Bronchial epithelial cell (primary cell): ENCODE measurements around the gene TRABD2B. TPM values are rescaled to one million over a fixed set of nuclear protein-coding genes. Genes with fewer than 3 reads are reported as not detected.

Experiments used
- DNase-seq: peaks from one replicate; pipeline ENCODE4 v3.0.0-alpha.2; 2010; ENCODE audit warnings: low read depth
- FAIRE-seq: peaks from 2 replicates; lab custom pipeline; 2011; peaks lifted over from hg19 to GRCh38; lab: Jason Lieb, UNC
- H3K27me3 ChIP-seq: 2 replicates; pipeline ENCODE4 v1.5.1; 2011; ENCODE audit warnings: low read length; ENCODE audit not compliant: control insufficient read depth, insufficient read depth
- H3K36me3 ChIP-seq: 2 replicates; pipeline ENCODE4 v1.5.1; 2011; ENCODE audit warnings: low read length; ENCODE audit not compliant: control insufficient read depth, insufficient read depth
- H3K4me3 ChIP-seq: 2 replicates; pipeline ENCODE4 v1.5.1; 2011; ENCODE audit warnings: mild to moderate bottlenecking, low read depth, low read length, control low read depth
- CTCF ChIP-seq: IDR thresholded peaks from 2 replicates; pipeline ENCODE4 v1.5.1; 2011; ENCODE audit warnings: mild to moderate bottlenecking, moderate library complexity, low read length, control low read depth, inconsistent platforms; ENCODE audit not compliant: insufficient read depth, severe bottlenecking
- total RNA-seq: library from RNA; depleted of rRNA; stranded (reverse); fragments of >200 nt; gene quantifications from 2 replicates; pipeline ENCODE4 v1.2.1, GENCODE V29; 2014

TRABD2B gene
- total RNA-seq, 1 donor from 2014 or later, result under 0.01 TPM

- H3K4me3 ChIP-seq, result no peak overlapping the region
- DNase-seq (no peak), FAIRE-seq (no peak)
- no peaks in the 10 kb centered on the region for H3K36me3 ChIP-seq
- TF ChIP-seq CTCF, result no peak
- H3K27me3 ChIP-seq, result peaks cover 7% of the 10 kb centered on the region
Observed at GRCh38 chr1:47990286-47990685, 6.9 kb downstream of the TRABD2B start.

- no peak for TF ChIP-seq CTCF
- no peak for FAIRE-seq
- H3K4me3 ChIP-seq, result no peak overlapping the region
- H3K36me3 ChIP-seq, result no peaks in the 10 kb centered on the region
- peaks cover 14% of the 10 kb centered on the region for H3K27me3 ChIP-seq
- DNase-seq, result no peak
Observed at GRCh38 chr1:47987601-47988000, 9.6 kb downstream of the TRABD2B start.

GRCh38 chr1:47986761-47987200, 10.4 kb downstream of the TRABD2B start:
- H3K4me3 ChIP-seq, result no peak overlapping the region
- DNase-seq, result no peak
- H3K27me3 ChIP-seq, result peaks cover 14% of the 10 kb centered on the region
- FAIRE-seq, result no peak
- no peaks in the 10 kb centered on the region for H3K36me3 ChIP-seq
- no peak for TF ChIP-seq CTCF

- DNase-seq (no peak), FAIRE-seq (no peak)
- no peak for TF ChIP-seq CTCF
- Histone ChIP-seq H3K36me3 (no peaks in the 10 kb centered on the region), H3K27me3 (peaks cover 14% of the 10 kb centered on the region), H3K4me3 (no peak overlapping the region)
Observed at GRCh38 chr1:47985018-47985417, 12.2 kb downstream of the TRABD2B start.

- no peak for TF ChIP-seq CTCF
- DNase-seq (no peak), FAIRE-seq (no peak)
- peak overlapping the region; percentile 13 for H3K4me3 ChIP-seq
- no peaks in the 10 kb centered on the region for H3K36me3 ChIP-seq
- H3K27me3 ChIP-seq, result peaks cover 14% of the 10 kb centered on the region
Observed at GRCh38 chr1:47984175-47984789, 12.9 kb downstream of the TRABD2B start.

GRCh38 chr1:47983691-47984090, 13.5 kb downstream of the TRABD2B start:
- TF ChIP-seq CTCF, result no peak
- H3K36me3 ChIP-seq, result no peaks in the 10 kb centered on the region
- DNase-seq, result no peak
- peaks cover 14% of the 10 kb centered on the region for H3K27me3 ChIP-seq
- no peak for FAIRE-seq
- H3K4me3 ChIP-seq, result no peak overlapping the region
